Choroid plexus epithelial cell (primary cell): ENCODE measurements around the gene TMEM130.
A peak's percentile ranks its signal among the peaks of the same experiment; 100 is the strongest.

Source experiments
- DNase-seq: peaks from one replicate; pipeline ENCODE4 v3.0.0-alpha.2; 2010; ENCODE audit warnings: low read depth
- H3K4me3 ChIP-seq: 2 replicates; pipeline ENCODE4 v1.5.1; 2011; ENCODE audit warnings: low read depth, mild to moderate bottlenecking, control low read depth, low read length, moderate library complexity
- TF ChIP-seq, protein P1 (sequence below): conservative IDR thresholded peaks from 2 replicates; pipeline ENCODE4 v1.5.1; 2011; ENCODE audit warnings: low read depth, mild to moderate bottlenecking, control low read depth, inconsistent platforms, low read length, moderate library complexity

Gene TMEM130

DNA sequence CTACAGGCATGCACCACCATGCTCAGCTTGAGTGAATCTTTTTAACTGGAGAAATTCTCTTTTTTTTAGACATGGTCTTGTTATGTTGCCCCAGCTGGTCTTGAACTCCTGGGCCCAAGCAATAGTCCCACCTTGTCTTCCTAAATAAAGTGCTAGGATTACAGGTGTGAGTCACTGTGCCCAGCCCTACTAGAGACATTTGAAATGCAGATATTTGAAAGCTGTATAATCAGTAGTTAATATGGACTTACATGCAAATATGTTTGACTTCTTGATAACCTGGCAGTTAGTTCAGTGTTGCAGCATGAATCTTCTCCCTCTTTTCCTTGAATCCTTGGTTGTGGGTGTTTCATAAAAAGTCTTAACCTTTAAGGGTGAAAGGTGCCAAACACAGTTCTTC is 17.2 kb upstream of the TMEM130 start:
- TF ChIP-seq, protein P1, sequence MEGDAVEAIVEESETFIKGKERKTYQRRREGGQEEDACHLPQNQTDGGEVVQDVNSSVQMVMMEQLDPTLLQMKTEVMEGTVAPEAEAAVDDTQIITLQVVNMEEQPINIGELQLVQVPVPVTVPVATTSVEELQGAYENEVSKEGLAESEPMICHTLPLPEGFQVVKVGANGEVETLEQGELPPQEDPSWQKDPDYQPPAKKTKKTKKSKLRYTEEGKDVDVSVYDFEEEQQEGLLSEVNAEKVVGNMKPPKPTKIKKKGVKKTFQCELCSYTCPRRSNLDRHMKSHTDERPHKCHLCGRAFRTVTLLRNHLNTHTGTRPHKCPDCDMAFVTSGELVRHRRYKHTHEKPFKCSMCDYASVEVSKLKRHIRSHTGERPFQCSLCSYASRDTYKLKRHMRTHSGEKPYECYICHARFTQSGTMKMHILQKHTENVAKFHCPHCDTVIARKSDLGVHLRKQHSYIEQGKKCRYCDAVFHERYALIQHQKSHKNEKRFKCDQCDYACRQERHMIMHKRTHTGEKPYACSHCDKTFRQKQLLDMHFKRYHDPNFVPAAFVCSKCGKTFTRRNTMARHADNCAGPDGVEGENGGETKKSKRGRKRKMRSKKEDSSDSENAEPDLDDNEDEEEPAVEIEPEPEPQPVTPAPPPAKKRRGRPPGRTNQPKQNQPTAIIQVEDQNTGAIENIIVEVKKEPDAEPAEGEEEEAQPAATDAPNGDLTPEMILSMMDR: no peak
- DNase-seq: no peak
- no peak overlapping the region for H3K4me3 ChIP-seq

DNA sequence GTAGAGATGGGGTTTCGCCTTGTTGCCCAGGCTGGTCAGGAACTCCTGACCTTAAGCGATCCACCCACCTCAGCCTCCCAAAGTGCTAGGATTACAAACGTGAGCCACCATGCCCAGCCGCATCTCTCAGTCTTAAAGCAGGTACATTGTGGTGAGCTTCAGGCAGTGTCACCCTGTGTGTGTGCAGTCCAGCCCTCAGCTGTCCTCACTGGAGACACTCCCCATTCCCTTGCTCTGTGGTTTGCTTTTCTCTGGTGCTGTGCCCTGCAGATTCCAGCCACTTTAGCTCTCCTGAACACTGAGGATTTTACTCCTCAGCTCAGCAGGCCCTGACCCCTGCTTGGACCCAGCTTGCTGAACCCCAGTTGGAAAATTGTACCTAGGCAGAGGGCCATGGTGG is 14.6 kb upstream of the TMEM130 start:
- H3K4me3 ChIP-seq: no peak overlapping the region
- no peak for DNase-seq
- TF ChIP-seq, protein P1: no peak

DNA sequence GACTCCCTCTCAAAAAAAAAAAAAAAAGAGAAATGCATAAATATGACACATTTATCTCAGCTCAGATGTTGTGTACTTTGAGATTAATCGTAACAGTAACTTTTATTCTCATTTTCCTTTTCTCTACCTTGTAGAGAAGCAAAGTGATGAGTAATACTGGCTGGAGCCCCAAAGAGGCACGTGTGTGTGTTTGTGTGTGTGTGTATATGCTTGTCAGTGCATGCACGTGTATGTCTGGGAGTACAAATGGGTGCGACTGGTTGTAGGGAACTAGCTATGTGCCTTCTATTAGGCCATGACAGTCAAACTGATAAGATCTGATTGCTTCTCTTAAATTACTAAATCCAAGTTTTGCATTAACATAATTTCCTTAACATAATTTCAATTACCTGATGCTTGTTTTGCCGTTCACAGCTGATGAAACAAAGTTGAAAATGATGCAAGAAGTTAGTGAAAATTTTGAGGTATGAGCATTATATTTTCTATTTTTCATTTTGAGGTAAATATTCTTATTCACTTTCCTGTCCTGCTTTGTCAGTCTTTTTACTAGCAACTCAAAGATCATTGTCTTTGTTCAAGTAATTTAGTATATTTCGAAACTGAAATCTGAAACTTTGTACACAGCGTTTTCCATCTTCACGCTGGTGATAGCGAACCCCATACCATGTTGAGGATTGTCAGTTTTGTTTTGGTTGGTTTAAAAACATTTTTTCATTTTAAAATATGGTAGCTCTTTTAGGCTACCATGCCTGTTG is 11.9 kb upstream of the TMEM130 start:
- TF ChIP-seq, protein P1: no peak
- no peak for DNase-seq
- no peak overlapping the region for H3K4me3 ChIP-seq

DNA sequence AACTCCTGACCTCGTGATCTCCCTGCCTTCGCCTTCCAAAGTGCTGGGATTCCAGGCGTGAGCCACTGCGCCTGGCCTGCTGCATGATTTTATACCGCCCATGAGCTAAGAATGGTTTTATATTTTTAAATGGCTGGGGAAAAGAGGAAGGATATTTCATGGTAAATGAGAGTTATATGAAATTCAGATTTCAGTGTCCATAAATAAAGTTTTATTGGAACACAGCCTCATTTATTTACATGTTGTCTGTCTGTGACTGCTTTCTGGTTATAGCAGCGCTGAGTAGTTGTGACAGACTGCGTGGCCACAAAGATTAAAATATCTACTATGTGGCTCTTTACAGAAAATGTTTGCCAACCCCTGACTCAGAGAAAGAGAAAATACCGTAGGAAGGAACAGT is 10.7 kb upstream of the TMEM130 start:
- no peak for DNase-seq
- no peak overlapping the region for H3K4me3 ChIP-seq
- TF ChIP-seq, protein P1: no peak

DNA sequence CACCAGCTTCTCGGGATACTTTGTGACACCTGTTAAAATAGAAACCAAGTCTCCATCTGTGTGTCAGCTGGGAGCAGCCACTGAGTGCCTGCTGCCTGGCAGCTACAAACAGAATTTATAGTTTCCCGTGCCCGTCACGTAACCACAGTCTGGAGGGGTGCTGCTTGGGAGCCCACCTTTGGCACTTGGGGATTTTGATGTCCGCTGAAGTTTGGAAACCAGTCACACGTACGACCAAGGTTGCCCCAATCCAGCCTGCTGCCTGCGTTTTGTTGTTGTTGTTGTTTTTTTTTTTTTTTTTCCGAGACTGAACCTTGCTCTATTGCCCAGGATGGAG is 10.1 kb upstream of the TMEM130 start:
- no peak for DNase-seq

DNA sequence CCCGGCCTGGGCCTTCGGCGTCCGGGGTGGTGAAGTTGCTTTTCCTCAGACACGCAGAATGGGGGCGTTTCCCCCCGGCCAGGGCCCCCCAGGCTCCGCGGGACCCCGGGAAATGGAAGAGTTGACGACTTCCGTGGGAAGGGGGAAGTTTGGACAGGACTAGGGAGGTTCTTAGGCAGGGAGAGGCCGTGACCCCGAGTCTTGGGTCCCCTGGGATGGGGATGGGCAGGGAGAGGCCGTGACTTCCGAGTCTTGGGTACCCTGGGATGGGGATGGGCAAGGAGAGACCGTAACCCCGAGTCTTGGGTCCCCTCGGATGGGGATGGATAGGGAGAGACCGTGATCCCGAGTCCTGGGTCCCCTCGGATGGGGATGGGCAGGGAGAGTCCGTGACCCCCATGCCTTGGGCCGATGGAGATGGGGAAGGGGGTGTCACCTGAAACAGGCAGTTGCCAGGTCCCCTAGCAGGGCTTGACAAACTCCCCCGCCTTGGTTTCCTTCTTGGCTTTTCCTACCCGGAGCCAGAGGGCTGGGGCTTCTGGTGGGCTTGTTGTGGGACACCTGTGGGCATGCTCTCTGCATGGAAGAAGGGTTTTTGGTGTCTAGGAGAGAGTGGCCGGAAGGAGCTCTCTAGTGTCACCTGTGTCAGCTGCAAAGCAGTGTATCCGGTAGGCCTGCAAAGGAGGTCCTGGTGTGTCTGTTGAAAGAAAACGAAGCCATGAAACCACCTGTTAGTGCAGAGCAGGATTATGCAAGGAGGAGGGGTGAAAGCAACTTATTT is 9.6 kb upstream of the TMEM130 start:
- DNase-seq: peak; percentile 42
- TF ChIP-seq, protein P1: peak; percentile 23
- H3K4me3 ChIP-seq: peak overlapping the region; percentile 93

More for the DNA sequence above, 10.1 kb upstream of the TMEM130 start:
- TF ChIP-seq, protein P1: no peak
- peak overlapping the region; percentile 93 for H3K4me3 ChIP-seq
